HepG2 (cell line): ENCODE measurements around the gene COQ7. TPM values are rescaled to one million over a fixed set of nuclear protein-coding genes. Genes with fewer than 3 reads are reported as not detected.

Experiments used
- BCLAF1 ChIP-seq: fragments of 450-650 bp; IDR thresholded peaks from 2 replicates; pipeline ENCODE4 v1.6.1; 2017; ENCODE audit warnings: mild to moderate bottlenecking
- CBX5 ChIP-seq: sonication (generic); formaldehyde crosslinking; IDR thresholded peaks from 2 replicates; pipeline ENCODE4 v1.4.0; 2020; ENCODE audit warnings: missing genetic modification reagents, borderline replicate concordance
- DRAP1 ChIP-seq: IDR thresholded peaks from 2 replicates; pipeline ENCODE4 v1.6.1; 2016; ENCODE audit warnings: missing genetic modification reagents, missing compliant biosample characterization
- FOXA1 ChIP-seq, 2 experiments: fragments of 450-650 bp in 1 of 2; sonication (generic) in 1 of 2; formaldehyde crosslinking in 1 of 2; IDR thresholded peaks; 2 replicates each; pipeline versions ENCODE4 v1.4.0 to v1.6.1; 2016 to 2020; ENCODE audit warnings: missing genetic modification reagents in 1 of 2
- HMGXB3 ChIP-seq: sonication (generic); formaldehyde crosslinking; IDR thresholded peaks from 2 replicates; pipeline ENCODE4 v1.4.0; 2020; ENCODE audit warnings: missing genetic modification reagents, borderline replicate concordance
- HOMEZ ChIP-seq: IDR thresholded peaks from 2 replicates; pipeline ENCODE4 v1.6.1; 2016; ENCODE audit warnings: low read depth
- ISX ChIP-seq: sonication (generic); formaldehyde crosslinking; conservative IDR thresholded peaks from 2 replicates; pipeline ENCODE4 v1.5.0; 2020; ENCODE audit warnings: missing genetic modification reagents
- LCORL ChIP-seq, 2 experiments: fragments of 450-650 bp in 1 of 2; sonication (generic) in 1 of 2; formaldehyde crosslinking in 1 of 2; IDR thresholded peaks; 2 replicates each; pipeline versions ENCODE4 v1.5.0 to v1.6.1; 2017 to 2020; ENCODE audit warnings: antibody characterized with exemption in 1 of 2, missing genetic modification reagents in 1 of 2
- MEIS1 ChIP-seq: sonication (generic); formaldehyde crosslinking; IDR thresholded peaks from 2 replicates; pipeline ENCODE4 v1.9.0; 2021; ENCODE audit warnings: mild to moderate bottlenecking, missing genetic modification reagents, moderate library complexity, borderline replicate concordance
- RAD21 ChIP-seq: fragments of 450-650 bp; formaldehyde crosslinking; IDR thresholded peaks from 2 replicates; pipeline ENCODE4 v1.5.0; 2020; ENCODE audit warnings: mild to moderate bottlenecking
- SYNCRIP ChIP-seq: fragments of 200-400 bp; formaldehyde crosslinking; IDR thresholded peaks from 2 replicates; pipeline ENCODE4 v1.6.1; 2018; ENCODE audit warnings: mild to moderate bottlenecking, low read depth, low read length; ENCODE audit not compliant: insufficient read depth
- ZNF234 ChIP-seq: sonication (generic); formaldehyde crosslinking; conservative IDR thresholded peaks from 2 replicates; pipeline ENCODE4 v1.5.1; 2020; ENCODE audit warnings: mild to moderate bottlenecking, missing genetic modification reagents
- ZNF446 ChIP-seq: sonication (generic); formaldehyde crosslinking; IDR thresholded peaks from 2 replicates; pipeline ENCODE4 v1.5.0; 2020; ENCODE audit warnings: mild to moderate bottlenecking, missing genetic modification reagents
- ZNF746 ChIP-seq: sonication (generic); formaldehyde crosslinking; IDR thresholded peaks from 2 replicates; pipeline ENCODE4 v1.8.0; 2022; ENCODE audit warnings: mild to moderate bottlenecking, missing genetic modification reagents
- ZSCAN5A ChIP-seq: sonication (generic); formaldehyde crosslinking; IDR thresholded peaks from 2 replicates; pipeline ENCODE4 v1.8.0; 2022; ENCODE audit warnings: mild to moderate bottlenecking, missing genetic modification reagents, borderline replicate concordance
- ZSCAN9 ChIP-seq: IDR thresholded peaks from 2 replicates; pipeline ENCODE4 v1.6.1; 2016; ENCODE audit warnings: borderline replicate concordance
- polyA plus RNA-seq, 8 experiments: library from polyadenylated mRNA; depleted of rRNA in 3 of 8; stranded (reverse) in 7 of 8; unstranded in 1 of 8; fragments of >200 nt; fragmentation: Illumina TruSeq in 4 of 8; extraction: Trizol in 4 of 8; gene quantifications; 2 replicates each; pipeline versions ENCODE4 v1.2.1 to v1.2.3, GENCODE V29; 2011 to 2016; ENCODE audit warnings: low read depth in 4 of 8, missing spikeins in 1 of 8, mixed read lengths in 1 of 8; ENCODE audit not compliant: insufficient read depth in 1 of 8
- total RNA-seq, 5 experiments: library from RNA; depleted of rRNA; stranded (reverse); fragments of >200 nt; fragmentation: Illumina TruSeq; extraction: Trizol; gene quantifications; 2 replicates each; pipeline ENCODE4 v1.2.3, GENCODE V29; 2016; ENCODE audit warnings: low read depth in 1 of 5

The COQ7 gene
- total and polyA plus RNA-seq, 2 of the 13 experiments (the other 11 are each of a cell fraction or from before 2014, with no cell fraction given) = 20.1 to 45.7 TPM

GRCh38 chr16:19071811-19072777 is 4.7 kb downstream of the COQ7 start (continued):
- no peak for TF ChIP-seq BCLAF1
- no peak for TF ChIP-seq ZNF446 (CRISPR knock-in tag)
- TF ChIP-seq ISX (CRISPR knock-in tag) = no peak
- 0 out of 2 replicates have a peak, but pooled peaks have one; percentile 45 for TF ChIP-seq ZNF746 (CRISPR knock-in tag)
- 0 out of 2 replicates have a peak, but pooled peaks have one; percentile 47 for TF ChIP-seq HOMEZ (CRISPR knock-in tag)
- peak; percentile 71; the same call in 1 of the 2 replicates for TF ChIP-seq CBX5 (CRISPR knock-in tag)
- no peak for TF ChIP-seq ZNF234 (CRISPR knock-in tag)
- no peak for TF ChIP-seq SYNCRIP
- TF ChIP-seq MEIS1 (CRISPR knock-in tag) = 0 out of 2 replicates have a peak, but pooled peaks have one; percentile 67
- peak; percentile 52; the same call in 1 of the 2 replicates for TF ChIP-seq ZSCAN9 (CRISPR knock-in tag)
- TF ChIP-seq LCORL (IDR thresholded peaks at IDR 0.05) = no peak
- peak; percentile 18; the same call in 1 of the 2 replicates for TF ChIP-seq LCORL (CRISPR knock-in tag; IDR thresholded peaks at IDR 0.05)
- peak; percentile 95 for TF ChIP-seq RAD21 (CRISPR knock-in tag)
- no peak for TF ChIP-seq FOXA1 (IDR thresholded peaks at IDR 0.05)
- no peak; the same call in 1 of the 2 replicates for TF ChIP-seq FOXA1 (CRISPR knock-in tag; IDR thresholded peaks at IDR 0.05)
- TF ChIP-seq DRAP1 (CRISPR knock-in tag) = 0 out of 2 replicates have a peak, but pooled peaks have one; percentile 35
- TF ChIP-seq HMGXB3 = 0 out of 2 replicates have a peak, but pooled peaks have one; percentile 45
- TF ChIP-seq ZSCAN5A (CRISPR knock-in tag) = 0 out of 2 replicates have a peak, but pooled peaks have one; percentile 59
